H1 (cell line): ENCODE data around the gene KCNK4. TPM values are rescaled to one million over a fixed set of nuclear protein-coding genes. Genes with fewer than 3 reads are reported as not detected.

Source experiments
- CTCF ChIA-PET: fragments of 300-600 bp; sonication (Branson Sonifier 250); formaldehyde crosslinking; loops from one replicate; lab custom pipeline; 2021; ENCODE audit not compliant: partially characterized antibody; lab: Charles Lee
- POLR2A ChIA-PET: fragments of 300-600 bp; sonication (Branson Sonifier 250); formaldehyde crosslinking; loops from one replicate; lab custom pipeline; 2021; ENCODE audit warnings: inconsistent platforms; ENCODE audit not compliant: partially characterized antibody; lab: Charles Lee
- DNase-seq, 2 experiments: peaks; one replicate each; pipeline versions ENCODE4 v3.0.0 to v3.0.0-alpha.2; 2010 to 2022; ENCODE audit warnings: low spot score in 2 of 2, low read depth in 1 of 2, mixed read lengths in 1 of 2
- FAIRE-seq: peaks from 2 replicates; lab custom pipeline; 2011; peaks lifted over from hg19 to GRCh38; lab: Jason Lieb, UNC
- H2AFZ ChIP-seq: 2 replicates; pipeline ENCODE4 v1.8.1; 2012; ENCODE audit warnings: low read length, inconsistent platforms
- H2AK5ac ChIP-seq: 2 replicates; pipeline ENCODE4 v1.6.1; 2013; ENCODE audit warnings: low read depth, low read length
- H2BK120ac ChIP-seq: replicated peaks from 2 replicates; pipeline ENCODE3; 2013; ENCODE audit warnings: low read depth, low read length, inconsistent platforms
- H2BK12ac ChIP-seq: 2 replicates; pipeline ENCODE4 v1.6.1; 2013; ENCODE audit warnings: low read depth, low read length
- H2BK15ac ChIP-seq: 2 replicates; pipeline ENCODE4 v1.6.1; 2013; ENCODE audit warnings: low read length
- H2BK20ac ChIP-seq: 2 replicates; pipeline ENCODE4 v1.6.1; 2013; ENCODE audit warnings: low read length
- H2BK5ac ChIP-seq: 2 replicates; pipeline ENCODE4 v1.6.1; 2013; ENCODE audit warnings: low read depth, low read length
- H3K14ac ChIP-seq: 2 replicates; pipeline ENCODE4 v1.6.1; 2013; ENCODE audit warnings: inconsistent platforms; ENCODE audit not compliant: insufficient read length
- H3K18ac ChIP-seq: 2 replicates; pipeline ENCODE4 v1.6.1; 2013; ENCODE audit warnings: low read length; ENCODE audit errors: extremely low read depth
- H3K23ac ChIP-seq: 2 replicates; pipeline ENCODE4 v1.6.1; 2013; ENCODE audit warnings: inconsistent platforms; ENCODE audit not compliant: insufficient read length
- H3K23me2 ChIP-seq: 2 replicates; pipeline ENCODE4 v1.6.1; 2013; ENCODE audit warnings: low read depth, low read length
- H3K27ac ChIP-seq: 2 replicates; pipeline ENCODE4 v1.6.1; 2011; ENCODE audit warnings: low read depth, low read length, inconsistent platforms
- H3K27me3 ChIP-seq, 4 experiments: replicated peaks in 1 of 4; 1 replicate in 1 of 4; 2 replicates in 3 of 4; pipeline versions ENCODE4 v1.6.1 to v1.8.1; 2011 to 2013; ENCODE audit warnings: low read length in 3 of 4, mild to moderate bottlenecking in 3 of 4, inconsistent platforms in 2 of 4, mixed read lengths in 2 of 4, moderate library complexity in 1 of 4; ENCODE audit not compliant: control insufficient read depth in 3 of 4, insufficient read depth in 3 of 4; ENCODE audit errors: extremely low read depth in 1 of 4
- H3K36me3 ChIP-seq, 4 experiments: 2 replicates each; pipeline versions ENCODE4 v1.6.1 to v1.8.1; 2011 to 2013; ENCODE audit warnings: mild to moderate bottlenecking in 4 of 4, low read length in 3 of 4, moderate library complexity in 2 of 4, control low read depth in 1 of 4, inconsistent platforms in 1 of 4; ENCODE audit not compliant: insufficient read depth in 4 of 4, control insufficient read depth in 2 of 4
- H3K4ac ChIP-seq: replicated peaks from 2 replicates; pipeline ENCODE3; 2013; ENCODE audit warnings: low read length, low read depth, mixed read lengths, inconsistent platforms; ENCODE audit not compliant: insufficient read length
- H3K4me1 ChIP-seq, 4 experiments: replicated peaks in 1 of 4; 1 replicate in 1 of 4; 2 replicates in 3 of 4; pipeline versions ENCODE4 v1.6.1 to v1.8.1; 2011 to 2013; ENCODE audit warnings: low read length in 3 of 4, inconsistent platforms in 2 of 4, mixed read lengths in 1 of 4; ENCODE audit not compliant: insufficient read depth in 4 of 4, control insufficient read depth in 3 of 4
- H3K4me2 ChIP-seq, 2 experiments: 2 replicates each; pipeline versions ENCODE4 v1.6.1 to v1.8.1; 2011 to 2013; ENCODE audit warnings: low read depth in 2 of 2, low read length in 2 of 2, control low read depth in 1 of 2, inconsistent platforms in 1 of 2, mild to moderate bottlenecking in 1 of 2; ENCODE audit not compliant: insufficient read depth in 1 of 2
- H3K4me3 ChIP-seq, 4 experiments: fragments of 200-600, 300-600 bp in 1 of 4; sonication (generic), shearing (Covaris generic), sonication (Bioruptor Twin) in 1 of 4; 2 replicates each; pipeline versions ENCODE4 v1.5.1 to v1.8.1; 2011 to 2016; ENCODE audit warnings: low read length in 4 of 4, low read depth in 3 of 4, control low read depth in 2 of 4, inconsistent platforms in 2 of 4, mild to moderate bottlenecking in 2 of 4, mixed read lengths in 1 of 4, moderate library complexity in 1 of 4; ENCODE audit not compliant: insufficient read depth in 2 of 4; ENCODE audit errors: extremely low read depth in 1 of 4
- H3K56ac ChIP-seq: replicated peaks from 2 replicates; pipeline ENCODE3; 2013; ENCODE audit warnings: low read depth, mild to moderate bottlenecking, mixed read lengths, low read length, inconsistent platforms; ENCODE audit not compliant: insufficient read length
- H3K79me1 ChIP-seq: 2 replicates; pipeline ENCODE4 v1.6.1; 2013; ENCODE audit warnings: low read depth, low read length, control low read depth
- H3K79me2 ChIP-seq, 2 experiments: 2 replicates each; pipeline versions ENCODE4 v1.6.1 to v1.8.1; 2012 to 2013; ENCODE audit warnings: low read length in 2 of 2, mild to moderate bottlenecking in 2 of 2, inconsistent platforms in 1 of 2; ENCODE audit not compliant: insufficient read depth in 2 of 2, control insufficient read depth in 1 of 2
- H3K9ac ChIP-seq, 4 experiments: replicated peaks in 1 of 4; 1 replicate in 1 of 4; 2 replicates in 3 of 4; pipeline versions ENCODE4 v1.6.1 to v1.8.1; 2011 to 2013; ENCODE audit warnings: low read depth in 3 of 4, low read length in 3 of 4, control low read depth in 2 of 4, mild to moderate bottlenecking in 2 of 4, moderate library complexity in 2 of 4, inconsistent platforms in 1 of 4; ENCODE audit errors: extremely low read depth in 1 of 4
- H3K9me3 ChIP-seq, 2 experiments: 2 replicates each; pipeline versions ENCODE4 v1.6.1 to v1.8.1; 2012 to 2013; ENCODE audit warnings: mild to moderate bottlenecking in 2 of 2, moderate library complexity in 2 of 2, control low read depth in 1 of 2, inconsistent platforms in 1 of 2, low read depth in 1 of 2, low read length in 1 of 2, mixed read lengths in 1 of 2; ENCODE audit not compliant: insufficient read depth in 2 of 2
- H4K20me1 ChIP-seq, 2 experiments: replicated peaks in 1 of 2; 2 replicates each; pipeline versions ENCODE3 to v1.8.1; 2011 to 2013; ENCODE audit warnings: inconsistent platforms in 2 of 2, low read length in 2 of 2, mild to moderate bottlenecking in 1 of 2; ENCODE audit not compliant: insufficient read depth in 2 of 2, control insufficient read depth in 1 of 2
- H4K5ac ChIP-seq: 2 replicates; pipeline ENCODE4 v1.6.1; 2013; ENCODE audit warnings: low read length, low read depth, mixed read lengths, inconsistent platforms; ENCODE audit not compliant: insufficient read length
- H4K8ac ChIP-seq: 2 replicates; pipeline ENCODE4 v1.8.0; 2013; ENCODE audit warnings: mild to moderate bottlenecking, moderate library complexity, low read length, inconsistent platforms; ENCODE audit not compliant: insufficient read depth; ENCODE audit errors: extremely low read depth
- H4K91ac ChIP-seq: replicated peaks from 2 replicates; pipeline ENCODE3; 2013; ENCODE audit warnings: low read length, mixed read lengths, inconsistent platforms; ENCODE audit not compliant: insufficient read length
- GABPA ChIP-seq: IDR thresholded peaks from 2 replicates; pipeline ENCODE4 v1.6.1; 2011; ENCODE audit warnings: mild to moderate bottlenecking, low read length, moderate library complexity, borderline replicate concordance; ENCODE audit not compliant: insufficient read depth
- JUND ChIP-seq: IDR thresholded peaks from 2 replicates; pipeline ENCODE4 v1.6.1; 2011; ENCODE audit warnings: mild to moderate bottlenecking, improper control_type of control experiment, low read length
- KDM1A ChIP-seq: fragments of 200-600, 300-600 bp; sonication (generic); IDR thresholded peaks from 2 replicates; pipeline ENCODE4 v1.7.1; 2016; ENCODE audit warnings: mild to moderate bottlenecking, low read length, borderline replicate concordance
- SIRT6 ChIP-seq: IDR thresholded peaks from one replicate; pipeline ENCODE4 v1.7.1; 2012; ENCODE audit warnings: low read length, inconsistent platforms
- SP1 ChIP-seq: IDR thresholded peaks from 2 replicates; pipeline ENCODE4 v1.6.1; 2011; ENCODE audit warnings: low read depth, low read length
- WGBS, 2 experiments: shearing (Covaris generic) in 1 of 2; methylation state at CpG; one replicate each; pipeline versions ENCODE4 v1.1.6 to v1.1.7; 2013 to 2015; ENCODE audit warnings: low lambda C conversion rate in 2 of 2, mixed read lengths in 2 of 2, inconsistent platforms in 1 of 2, low coverage in 1 of 2, missing lambda C conversion rate in 1 of 2; ENCODE audit not compliant: insufficient replicate concordance in 2 of 2, insufficient coverage in 1 of 2, insufficient read length in 1 of 2; ENCODE audit errors: extremely low coverage in 1 of 2, missing lambda C conversion rate in 1 of 2; 5-methylcytosine and 5-hydroxymethylcytosine counted together
- polyA plus RNA-seq, 7 experiments: library from polyadenylated mRNA; depleted of rRNA in 3 of 7; stranded (reverse) in 5 of 7; unstranded in 2 of 7; fragments of >200 nt in 5 of 7; fragments of 200-250 nt in 2 of 7; gene quantifications; 1 replicate in 5 of 7; 2 replicates in 1 of 7; 4 replicates in 1 of 7; pipeline versions ENCODE4 v1.2.1 to v1.2.3, GENCODE V29; 2011 to 2013; ENCODE audit warnings: missing spikeins in 2 of 7, mixed read lengths in 2 of 7
- total RNA-seq: library from RNA; stranded (reverse); fragmentation: NEBNext Ultra II Directional; extraction: Animal tissue kit (Norgen Biotek cat#: 25700); gene quantifications from 2 replicates; pipeline ENCODE4 v1.2.1, GENCODE V29; 2021

Gene KCNK4
- total and polyA plus RNA-seq, 2 of the 8 experiments (the other 6 are each of a cell fraction or from before 2014, with no cell fraction given) = 0.19 TPM; not detected in 1

GRCh38 chr11:64327375-64327774 lies 36.3 kb downstream of the KCNK4 start:
- Histone ChIP-seq H3K4me1 (peaks cover 0 to 16% (median 9%) of the 10 kb centered on the region in 4 experiments; a peak in 6 of 7 replicates), H2BK5ac (no peak overlapping the region), H2AFZ (no peak overlapping the region), H3K14ac (no peak overlapping the region), H2AK5ac (no peak overlapping the region), H2BK120ac (no peak overlapping the region), H2BK15ac (no peak overlapping the region), H3K9me3 (no peaks in the 10 kb centered on the region), H4K8ac (no peak overlapping the region), H3K56ac (no peak overlapping the region), H4K91ac (no peak overlapping the region), H4K5ac (no peak overlapping the region), H2BK20ac (no peak overlapping the region), H3K23me2 (peaks cover 2% of the 10 kb centered on the region; the same call in 1 of the 2 replicates), H3K27me3 (no peaks in the 10 kb centered on the region), H2BK12ac (no peak overlapping the region), H3K23ac (no peak overlapping the region), H3K27ac (no peak overlapping the region), H3K4me3 (no peak overlapping the region), H3K36me3 (no peaks in the 10 kb centered on the region), H3K79me2 (no peaks in the 10 kb centered on the region), H3K79me1 (no peaks in the 10 kb centered on the region), H4K20me1 (peaks cover 0 to 5% of the 10 kb centered on the region in 2 experiments), H3K18ac (no peak overlapping the region), H3K4me2 (no peak overlapping the region), H3K9ac (no peak overlapping the region), H3K4ac (no peak overlapping the region)
- no peak for TF ChIP-seq JUND
- TF ChIP-seq GABPA = no peak
- TF ChIP-seq KDM1A = 0 out of 2 replicates have a peak, but pooled peaks have one; percentile 36
- TF ChIP-seq SIRT6 = no peak
- no peak for TF ChIP-seq SP1
- DNase-seq (no peak), FAIRE-seq (no peak)
- ChIA-PET POLR2A (interaction anchor here (0.6 kb wide), 1 partner anchor 29 kb away, joined by 3 read pairs; no protein-coding TSS in a partner anchor), CTCF (interaction anchor here (0.5 to 37.6 kb wide), 4 partner anchors 17 to 1557 kb away, joined by 3 to 614 read pairs (median 206); partner anchors contain the start of genes CATSPERZ, CCDC88B, ESRRA and PRDX5)
- WGBS, 2 experiments = 93% methylated on average over 2 of the region's 2 CpGs; no CpG with 5 or more reads in 1 of the 2 experiments
